PFSK-1 (cell line): ENCODE data around the gene CASZ1.

Experiments
- POLR2AphosphoS5 ChIP-seq: IDR thresholded peaks from 2 replicates; pipeline ENCODE4 v1.6.1; 2012; ENCODE audit warnings: low read depth, mild to moderate bottlenecking, control low read depth, low read length, moderate library complexity
- SIN3A ChIP-seq: IDR thresholded peaks from 2 replicates; pipeline ENCODE4 v1.6.1; 2012; ENCODE audit warnings: mild to moderate bottlenecking, low read length, moderate library complexity, borderline replicate concordance; ENCODE audit not compliant: insufficient read depth
- TAF1 ChIP-seq: IDR thresholded peaks from 2 replicates; pipeline ENCODE4 v1.6.1; 2012; ENCODE audit warnings: low read length, control low read depth, borderline replicate concordance; ENCODE audit not compliant: insufficient read depth
- TF ChIP-seq, protein P1 (sequence below), 2 experiments: IDR thresholded peaks; 2 replicates each; pipeline versions ENCODE4 v1.6.1 to v1.8.0; 2011 to 2012; ENCODE audit warnings: low read depth in 2 of 2, low read length in 2 of 2, control low read depth in 1 of 2, inconsistent platforms in 1 of 2, mild to moderate bottlenecking in 1 of 2, moderate library complexity in 1 of 2; ENCODE audit not compliant: insufficient read depth in 1 of 2

DNA sequence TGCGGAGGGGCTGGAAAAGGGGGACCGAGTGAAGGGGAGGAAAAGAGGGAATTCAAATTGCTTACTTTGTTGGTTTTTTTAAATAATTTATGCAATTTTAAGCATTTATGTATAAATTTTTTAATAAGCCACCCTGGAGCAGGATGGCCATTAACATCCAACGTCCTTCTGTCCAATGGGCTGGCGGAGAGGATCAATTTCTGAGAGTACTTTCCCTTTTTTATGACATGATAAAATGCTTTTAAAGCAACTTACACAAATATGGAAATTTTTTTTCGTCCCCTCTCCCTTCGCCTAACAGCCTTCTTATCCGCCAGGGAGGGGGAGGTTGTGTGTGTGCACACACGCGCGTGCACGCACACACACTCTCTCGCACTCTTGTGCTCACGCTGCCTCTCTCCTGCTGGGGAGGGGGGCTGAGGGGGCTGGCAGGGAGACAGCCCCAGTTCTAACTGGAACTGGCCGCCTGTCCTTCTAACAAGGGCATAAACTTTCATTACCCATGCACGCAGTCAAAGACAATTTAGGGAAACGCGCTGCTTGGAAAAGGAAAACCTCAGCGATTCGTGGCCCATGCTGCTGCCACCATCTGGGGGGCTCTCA lies 123.2 kb downstream of the CASZ1 start:
- TF ChIP-seq POLR2AphosphoS5 (no peak), TAF1 (no peak), SIN3A (no peak)
- TF ChIP-seq, protein P1, sequence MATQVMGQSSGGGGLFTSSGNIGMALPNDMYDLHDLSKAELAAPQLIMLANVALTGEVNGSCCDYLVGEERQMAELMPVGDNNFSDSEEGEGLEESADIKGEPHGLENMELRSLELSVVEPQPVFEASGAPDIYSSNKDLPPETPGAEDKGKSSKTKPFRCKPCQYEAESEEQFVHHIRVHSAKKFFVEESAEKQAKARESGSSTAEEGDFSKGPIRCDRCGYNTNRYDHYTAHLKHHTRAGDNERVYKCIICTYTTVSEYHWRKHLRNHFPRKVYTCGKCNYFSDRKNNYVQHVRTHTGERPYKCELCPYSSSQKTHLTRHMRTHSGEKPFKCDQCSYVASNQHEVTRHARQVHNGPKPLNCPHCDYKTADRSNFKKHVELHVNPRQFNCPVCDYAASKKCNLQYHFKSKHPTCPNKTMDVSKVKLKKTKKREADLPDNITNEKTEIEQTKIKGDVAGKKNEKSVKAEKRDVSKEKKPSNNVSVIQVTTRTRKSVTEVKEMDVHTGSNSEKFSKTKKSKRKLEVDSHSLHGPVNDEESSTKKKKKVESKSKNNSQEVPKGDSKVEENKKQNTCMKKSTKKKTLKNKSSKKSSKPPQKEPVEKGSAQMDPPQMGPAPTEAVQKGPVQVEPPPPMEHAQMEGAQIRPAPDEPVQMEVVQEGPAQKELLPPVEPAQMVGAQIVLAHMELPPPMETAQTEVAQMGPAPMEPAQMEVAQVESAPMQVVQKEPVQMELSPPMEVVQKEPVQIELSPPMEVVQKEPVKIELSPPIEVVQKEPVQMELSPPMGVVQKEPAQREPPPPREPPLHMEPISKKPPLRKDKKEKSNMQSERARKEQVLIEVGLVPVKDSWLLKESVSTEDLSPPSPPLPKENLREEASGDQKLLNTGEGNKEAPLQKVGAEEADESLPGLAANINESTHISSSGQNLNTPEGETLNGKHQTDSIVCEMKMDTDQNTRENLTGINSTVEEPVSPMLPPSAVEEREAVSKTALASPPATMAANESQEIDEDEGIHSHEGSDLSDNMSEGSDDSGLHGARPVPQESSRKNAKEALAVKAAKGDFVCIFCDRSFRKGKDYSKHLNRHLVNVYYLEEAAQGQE (IDR thresholded peaks at IDR 0.05; ENCODE audit: insufficient read depth in 1 of 2, low read depth in 2 of 2, low read length in 2 of 2) = no peak
